Fibroblast of lung (primary cell): ENCODE results near the gene RBM46.

Experiments
- CTCF ChIP-seq, 2 donors: IDR thresholded peaks in 1 of 2; conservative IDR thresholded peaks in 1 of 2; 1 replicate in 1 of 2; 2 replicates in 1 of 2; pipeline ENCODE4 v1.5.1; 2011 to 2012; ENCODE audit warnings: low read length in 2 of 2, control low read depth in 1 of 2, inconsistent platforms in 1 of 2, low read depth in 1 of 2, mild to moderate bottlenecking in 1 of 2
- EZH2 ChIP-seq: IDR thresholded peaks from 2 replicates; pipeline ENCODE4 v1.5.1; 2012; ENCODE audit warnings: low read length, control low read depth, mild to moderate bottlenecking; ENCODE audit errors: missing control alignments

DNA sequence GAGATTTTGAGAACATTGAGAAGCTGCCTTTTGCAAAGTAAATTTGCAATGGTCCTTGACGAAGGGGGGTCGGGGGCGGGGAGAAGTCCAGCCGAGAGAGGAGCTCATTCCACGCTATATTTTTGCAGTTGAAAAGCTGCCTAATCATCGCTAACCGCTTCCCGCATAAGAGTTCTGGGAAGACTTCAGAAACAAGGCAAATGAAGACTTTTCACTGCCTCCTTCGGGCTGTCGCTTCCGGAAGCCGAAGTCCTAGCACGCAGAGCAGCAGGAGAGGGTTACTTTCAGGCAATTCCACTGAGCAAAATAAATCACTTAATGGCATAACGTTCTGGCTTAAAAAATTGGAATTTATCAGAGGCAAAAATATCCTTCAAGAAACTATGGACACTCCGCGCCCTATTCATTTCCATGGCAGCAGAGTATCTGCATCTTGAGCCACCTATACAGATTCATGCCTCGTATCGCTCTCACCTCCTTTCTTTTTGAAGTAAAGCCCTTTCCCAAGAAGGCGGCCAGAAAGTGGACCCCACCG lies 39.9 kb upstream of the RBM46 start:
- no peak for TF ChIP-seq EZH2
- TF ChIP-seq CTCF (conservative IDR thresholded peaks at IDR 0.05 in 1 of 2, IDR thresholded peaks at IDR 0.05 in 1 of 2; ENCODE audit: low read depth in 1 of 2, low read length in 2 of 2): no peak
